Skin epidermis (tissue), 12 donors: ENCODE results near the gene XYLT1.

Experiments
- H3K27ac ChIP-seq, 21 experiments: fragments of 200-600 bp; sonication (generic) in 11 of 21; one replicate each; pipeline ENCODE4 v1.5.0; 2020; ENCODE audit warnings: mild to moderate bottlenecking in 3 of 21, inconsistent platforms in 2 of 21, moderate library complexity in 2 of 21
- H3K4me3 ChIP-seq, 7 experiments: fragments of 200-600 bp; sonication (generic) in 2 of 7; one replicate each; pipeline ENCODE4 v1.5.0; 2020; ENCODE audit warnings: inconsistent platforms in 2 of 7, mild to moderate bottlenecking in 2 of 7, moderate library complexity in 1 of 7

XYLT1 gene

GRCh38 chr16:17258848-17259713 lies 211.7 kb downstream of the XYLT1 start:
- Histone ChIP-seq H3K27ac (peak overlapping the region in 5 of 21 experiments; percentile 23 to 53 (median 43)), H3K4me3 (no peak overlapping the region)

GRCh38 chr16:17258077-17258599 lies 212.6 kb downstream of the XYLT1 start:
- H3K27ac ChIP-seq = peak overlapping the region in 1 of 21 experiments; percentile 36
- no peak overlapping the region for H3K4me3 ChIP-seq

- no peak overlapping the region for H3K4me3 ChIP-seq
- no peak overlapping the region for H3K27ac ChIP-seq
Observed at GRCh38 chr16:17257426-17258023, 213.2 kb downstream of the XYLT1 start.

GRCh38 chr16:17252701-17253100 lies 218.1 kb downstream of the XYLT1 start:
- Histone ChIP-seq H3K27ac (no peak overlapping the region), H3K4me3 (no peak overlapping the region)

GRCh38 chr16:17252064-17252463 lies 218.7 kb downstream of the XYLT1 start:
- Histone ChIP-seq H3K27ac (no peak overlapping the region), H3K4me3 (no peak overlapping the region)

GRCh38 chr16:17251496-17251895 lies 219.3 kb downstream of the XYLT1 start:
- Histone ChIP-seq H3K27ac (no peak overlapping the region), H3K4me3 (no peak overlapping the region)

- H3K4me3 ChIP-seq = no peak overlapping the region
- no peak overlapping the region for H3K27ac ChIP-seq
Observed at GRCh38 chr16:17246974-17247732, 223.6 kb downstream of the XYLT1 start.

GRCh38 chr16:17246268-17246885 lies 224.4 kb downstream of the XYLT1 start:
- Histone ChIP-seq H3K4me3 (no peak overlapping the region), H3K27ac (no peak overlapping the region)

GRCh38 chr16:17245776-17246175 lies 225.0 kb downstream of the XYLT1 start:
- no peak overlapping the region for H3K27ac ChIP-seq
- H3K4me3 ChIP-seq = no peak overlapping the region

GRCh38 chr16:17244872-17245551 lies 225.7 kb downstream of the XYLT1 start:
- Histone ChIP-seq H3K4me3 (no peak overlapping the region), H3K27ac (no peak overlapping the region)

GRCh38 chr16:17241264-17241835 lies 229.4 kb downstream of the XYLT1 start:
- peak overlapping the region in 1 of 21 experiments; percentile 47 for H3K27ac ChIP-seq
- no peak overlapping the region for H3K4me3 ChIP-seq

GRCh38 chr16:17238285-17239028 lies 232.3 kb downstream of the XYLT1 start:
- H3K4me3 ChIP-seq = no peak overlapping the region
- H3K27ac ChIP-seq = no peak overlapping the region

- no peak overlapping the region for H3K4me3 ChIP-seq
- no peak overlapping the region for H3K27ac ChIP-seq
Observed at GRCh38 chr16:17237350-17237944, 233.3 kb downstream of the XYLT1 start.

- Histone ChIP-seq H3K4me3 (no peak overlapping the region), H3K27ac (no peak overlapping the region)
Observed at GRCh38 chr16:17235147-17235815, 235.5 kb downstream of the XYLT1 start.

- Histone ChIP-seq H3K4me3 (no peak overlapping the region), H3K27ac (no peak overlapping the region)
Observed at GRCh38 chr16:17233318-17234002, 237.3 kb downstream of the XYLT1 start.

GRCh38 chr16:17232487-17232886 lies 238.3 kb downstream of the XYLT1 start:
- Histone ChIP-seq H3K27ac (no peak overlapping the region), H3K4me3 (no peak overlapping the region)

- Histone ChIP-seq H3K4me3 (no peak overlapping the region), H3K27ac (no peak overlapping the region)
Observed at GRCh38 chr16:17231972-17232371, 238.8 kb downstream of the XYLT1 start.
